Thyroid gland (tissue), 4 donors: ENCODE results near the gene PHC2.

ENCODE experiments used
- POLR2A ChIP-seq, 2 donors: fragments of 450-650 bp; IDR thresholded peaks; one replicate each; pipeline ENCODE4 v1.6.1; 2017; ENCODE audit warnings: antibody characterized with exemption in 2 of 2, mild to moderate bottlenecking in 2 of 2, moderate library complexity in 1 of 2
- TF ChIP-seq, protein P1 (sequence below), 6 experiments: fragments of 200-600 bp in 3 of 6; fragments of 450-650 bp in 3 of 6; sonication (generic) in 3 of 6; IDR thresholded peaks; one replicate each; pipeline ENCODE4 v1.5.1; 2016 to 2019; ENCODE audit warnings: antibody characterized with exemption in 6 of 6, mild to moderate bottlenecking in 2 of 6, inconsistent platforms in 1 of 6, moderate library complexity in 1 of 6

DNA sequence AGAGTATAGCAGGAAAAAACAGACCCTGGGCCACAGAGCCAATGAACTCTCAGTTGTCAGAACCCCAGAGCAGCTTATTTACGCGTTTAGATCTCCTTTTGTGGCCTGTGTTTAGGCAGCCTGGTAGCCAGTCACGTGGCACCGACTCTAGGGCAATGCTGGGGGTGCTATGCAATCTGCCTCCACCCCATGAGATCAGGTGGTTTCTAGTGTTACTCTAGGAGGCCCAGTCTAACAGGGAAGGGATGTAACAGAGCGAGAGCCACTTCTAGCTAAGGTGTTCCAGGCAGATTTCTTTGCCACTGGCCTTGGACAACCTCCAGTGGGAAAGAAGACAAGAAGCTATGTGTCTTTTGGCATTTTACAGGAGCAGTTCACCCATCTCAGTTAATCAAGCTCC lies 98.0 kb downstream of the PHC2 start:
- TF ChIP-seq, protein P1, sequence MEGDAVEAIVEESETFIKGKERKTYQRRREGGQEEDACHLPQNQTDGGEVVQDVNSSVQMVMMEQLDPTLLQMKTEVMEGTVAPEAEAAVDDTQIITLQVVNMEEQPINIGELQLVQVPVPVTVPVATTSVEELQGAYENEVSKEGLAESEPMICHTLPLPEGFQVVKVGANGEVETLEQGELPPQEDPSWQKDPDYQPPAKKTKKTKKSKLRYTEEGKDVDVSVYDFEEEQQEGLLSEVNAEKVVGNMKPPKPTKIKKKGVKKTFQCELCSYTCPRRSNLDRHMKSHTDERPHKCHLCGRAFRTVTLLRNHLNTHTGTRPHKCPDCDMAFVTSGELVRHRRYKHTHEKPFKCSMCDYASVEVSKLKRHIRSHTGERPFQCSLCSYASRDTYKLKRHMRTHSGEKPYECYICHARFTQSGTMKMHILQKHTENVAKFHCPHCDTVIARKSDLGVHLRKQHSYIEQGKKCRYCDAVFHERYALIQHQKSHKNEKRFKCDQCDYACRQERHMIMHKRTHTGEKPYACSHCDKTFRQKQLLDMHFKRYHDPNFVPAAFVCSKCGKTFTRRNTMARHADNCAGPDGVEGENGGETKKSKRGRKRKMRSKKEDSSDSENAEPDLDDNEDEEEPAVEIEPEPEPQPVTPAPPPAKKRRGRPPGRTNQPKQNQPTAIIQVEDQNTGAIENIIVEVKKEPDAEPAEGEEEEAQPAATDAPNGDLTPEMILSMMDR (IDR thresholded peaks at IDR 0.05): no peak
- no peak for TF ChIP-seq POLR2A (IDR thresholded peaks at IDR 0.05)
